Upper lobe of left lung (tissue), 6 donors: ENCODE results near the gene PRICKLE2. TPM values are rescaled to one million over a fixed set of nuclear protein-coding genes. Genes with fewer than 3 reads are reported as not detected.

Experiments
- ATAC-seq, 2 donors: fragments of 200-7000 bp; cut with Tn5 transposase; one replicate each; pipeline ENCODE4 v1.9.1; 2022; ENCODE audit warnings: mild to moderate bottlenecking in 2 of 2, moderate library complexity in 2 of 2; ENCODE audit not compliant: low FRiP score in 2 of 2
- DNase-seq, 2 donors: peaks; one replicate each; pipeline ENCODE4 v3.0.0-alpha.2; 2019 to 2020
- H3K27ac ChIP-seq, 4 donors: fragments of 200-600 bp; sonication (generic); one replicate each; pipeline ENCODE4 v1.5.1; 2016 to 2019
- H3K27me3 ChIP-seq, 4 donors: fragments of 200-600 bp; sonication (generic); one replicate each; pipeline ENCODE4 v1.5.1; 2017 to 2019
- H3K36me3 ChIP-seq, 4 donors: fragments of 200-600 bp; sonication (generic); one replicate each; pipeline ENCODE4 v1.5.1; 2016 to 2019
- H3K4me1 ChIP-seq, 4 donors: fragments of 200-600 bp; sonication (generic); one replicate each; pipeline ENCODE4 v1.5.1; 2018 to 2019
- H3K4me3 ChIP-seq, 4 donors: fragments of 200-600 bp; sonication (generic); one replicate each; pipeline ENCODE4 v1.5.1; 2017 to 2019; ENCODE audit warnings: mild to moderate bottlenecking in 2 of 4, moderate library complexity in 1 of 4
- H3K9me3 ChIP-seq, 4 donors: fragments of 200-600 bp; sonication (generic); one replicate each; pipeline ENCODE4 v1.5.1; 2018 to 2019
- CTCF ChIP-seq, 6 experiments: fragments of 450-650 bp in 4 of 6; fragments of 200-600 bp in 2 of 6; sonication (generic) in 2 of 6; IDR thresholded peaks; one replicate each; pipeline ENCODE4 v1.5.1; 2016 to 2019; ENCODE audit warnings: antibody characterized with exemption in 6 of 6
- EP300 ChIP-seq, 4 donors: sonication (generic); formaldehyde crosslinking; IDR thresholded peaks; one replicate each; pipeline ENCODE4 v1.5.1; 2017; ENCODE audit warnings: antibody characterized with exemption in 4 of 4, control low read depth in 2 of 4
- POLR2A ChIP-seq, 4 donors: fragments of 450-650 bp; IDR thresholded peaks; one replicate each; pipeline ENCODE4 v1.5.1; 2016 to 2017; ENCODE audit warnings: antibody characterized with exemption in 4 of 4, mild to moderate bottlenecking in 2 of 4
- POLR2AphosphoS5 ChIP-seq, 2 donors: sonication (generic); formaldehyde crosslinking; IDR thresholded peaks; one replicate each; pipeline ENCODE4 v1.5.1; 2017; ENCODE audit warnings: antibody characterized with exemption in 2 of 2
- WGBS, 2 donors: methylation state at CpG; one replicate each; pipeline ENCODE4 v1.1.5; 2017 to 2018; 5-methylcytosine and 5-hydroxymethylcytosine counted together
- total RNA-seq, 6 donors: library from RNA; depleted of rRNA in 4 of 6; stranded (reverse); fragments of >200 nt in 4 of 6; gene quantifications; one replicate each; pipeline versions ENCODE4 v1.1.0 to v1.2.1, GENCODE V29; 2016 to 2021
- donor health status: DM: no; HTN: no; CAD: no; lungs with moderate emphysema.
- donor health status: DM: no; HTN: yes; CAD: no; lungs with severe emphysema.

The PRICKLE2 gene
- 10 to 100 TPM; 28.3 to 68.9 (median 36.3) TPM for total RNA-seq

- Histone ChIP-seq H3K4me3 (peak within 1 kb of the TSS in 3 of 4 donors; percentile 5 to 30 (median 25)), H3K36me3 (no peaks in the 10 kb centered on the region), H3K4me1 (peaks cover 21 to 40% (median 30%) of the 10 kb centered on the region in 4 donors), H3K9me3 (no peaks in the 10 kb centered on the region), H3K27ac (peak within 1 kb of the TSS; percentile 58 to 74 (median 64)), H3K27me3 (no peaks in the 10 kb centered on the region)
- 39 to 48% methylated on average over 11 to 13 of the region's 13 CpGs for WGBS, 2 donors
- peak; percentile 45 to 72 for ATAC-seq
- TF ChIP-seq EP300 (IDR thresholded peaks at IDR 0.05) (no peak), CTCF (IDR thresholded peaks at IDR 0.05) (peak in 2 of 6 experiments; percentile 18 to 30), POLR2AphosphoS5 (IDR thresholded peaks at IDR 0.05) (peak; percentile 18 to 37)
- peak in 1 of 2 donors; percentile 34 for DNase-seq
These were observed at the start of gene PRICKLE2 for GRCh38 chr3:64224826-64225610. Gene PRICKLE2 (minus strand): TSS chr3:64225466. CDS start chr3:64198927, 26,539 bp downstream.

- Histone ChIP-seq H3K36me3 (no peaks in the 10 kb centered on the region), H3K4me1 (peaks cover 4 to 8% (median 7%) of the 10 kb centered on the region in 4 donors), H3K27ac (no peak overlapping the region), H3K27me3 (no peaks in the 10 kb centered on the region), H3K9me3 (no peaks in the 10 kb centered on the region), H3K4me3 (no peak overlapping the region)
- WGBS, 2 donors, result 83 to 84% methylated on average over 3 of the region's 3 CpGs
- no peak for TF ChIP-seq POLR2AphosphoS5 (IDR thresholded peaks at IDR 0.05)
- TF ChIP-seq EP300 (IDR thresholded peaks at IDR 0.05), result no peak
- TF ChIP-seq POLR2A (IDR thresholded peaks at IDR 0.05), result no peak
- TF ChIP-seq CTCF (IDR thresholded peaks at IDR 0.05), result no peak
- DNase-seq, result no peak
- ATAC-seq, result no peak
These were observed 47.6 kb upstream of the PRICKLE2 start for GRCh38 chr3:64272842-64273241.

GRCh38 chr3:64272271-64272670, 47.0 kb upstream of the PRICKLE2 start:
- TF ChIP-seq CTCF (IDR thresholded peaks at IDR 0.05), result no peak
- TF ChIP-seq EP300 (IDR thresholded peaks at IDR 0.05), result no peak
- no peak for TF ChIP-seq POLR2A (IDR thresholded peaks at IDR 0.05)
- no peak for TF ChIP-seq POLR2AphosphoS5 (IDR thresholded peaks at IDR 0.05)

GRCh38 chr3:64271631-64272030, 46.4 kb upstream of the PRICKLE2 start:
- ATAC-seq (no peak), DNase-seq (no peak)
- Histone ChIP-seq H3K36me3 (no peaks in the 10 kb centered on the region), H3K27ac (no peak overlapping the region), H3K4me1 (peaks cover 4 to 16% (median 9%) of the 10 kb centered on the region in 4 donors), H3K9me3 (no peaks in the 10 kb centered on the region), H3K27me3 (no peaks in the 10 kb centered on the region), H3K4me3 (no peak overlapping the region)
- 91% methylated on average over 2 of the region's 2 CpGs for WGBS, 2 donors
- no peak for TF ChIP-seq POLR2AphosphoS5 (IDR thresholded peaks at IDR 0.05)
- TF ChIP-seq CTCF (IDR thresholded peaks at IDR 0.05), result no peak
- TF ChIP-seq POLR2A (IDR thresholded peaks at IDR 0.05), result no peak
- no peak for TF ChIP-seq EP300 (IDR thresholded peaks at IDR 0.05)

More at GRCh38 chr3:64272271-64272670, 47.0 kb upstream of the PRICKLE2 start:
- H3K36me3 ChIP-seq, result no peaks in the 10 kb centered on the region
- H3K9me3 ChIP-seq, result no peaks in the 10 kb centered on the region
- no peak overlapping the region for H3K27ac ChIP-seq
- DNase-seq, result no peak
- 95 to 96% methylated on average over 2 of the region's 2 CpGs for whole genome bisulfite sequencing, 2 donors
- peaks cover 4 to 11% (median 9%) of the 10 kb centered on the region in 4 donors for H3K4me1 ChIP-seq
- H3K27me3 ChIP-seq, result no peaks in the 10 kb centered on the region
- no peak for ATAC-seq
- H3K4me3 ChIP-seq, result no peak overlapping the region
